Measurements from ENCODE around the gene NPAS3.

- TF ChIP-seq POLR2A (IDR thresholded peaks at IDR 0.05) (no peak), CTCF (IDR thresholded peaks at IDR 0.05) (no peak)
These were observed 649.1 kb downstream of the NPAS3 start for GRCh38 chr14:33587791-33588190.
